ENCODE results near the gene DLG2. TPM values are rescaled to one million over a fixed set of nuclear protein-coding genes. Genes with fewer than 3 reads are reported as not detected.

The DLG2 gene
- total and polyA plus RNA-seq, 7 donors: 0.23 to 5.3 (median 3.4) TPM

DNA sequence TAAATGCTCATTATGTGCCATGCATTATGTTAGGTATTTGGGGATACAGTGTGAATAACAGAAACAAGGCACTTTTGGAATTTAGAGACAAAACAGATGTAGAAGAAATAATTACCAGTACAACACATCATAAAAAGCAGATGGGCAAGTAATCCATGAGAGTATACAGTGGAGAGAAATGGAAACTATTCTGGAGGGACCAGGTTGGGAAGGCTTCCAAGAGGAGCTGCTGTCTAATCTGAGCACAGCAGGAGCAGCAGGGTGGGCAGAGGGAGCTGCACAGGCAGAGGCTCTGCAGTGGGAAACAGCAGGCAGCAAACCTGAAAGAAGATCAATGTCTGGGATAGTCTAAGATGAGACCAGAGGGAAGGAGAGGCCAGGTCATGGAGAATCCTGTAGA is 2072.3 kb downstream of the DLG2 start:
- H3K27ac ChIP-seq: no peak overlapping the region
- TF ChIP-seq, protein P1, sequence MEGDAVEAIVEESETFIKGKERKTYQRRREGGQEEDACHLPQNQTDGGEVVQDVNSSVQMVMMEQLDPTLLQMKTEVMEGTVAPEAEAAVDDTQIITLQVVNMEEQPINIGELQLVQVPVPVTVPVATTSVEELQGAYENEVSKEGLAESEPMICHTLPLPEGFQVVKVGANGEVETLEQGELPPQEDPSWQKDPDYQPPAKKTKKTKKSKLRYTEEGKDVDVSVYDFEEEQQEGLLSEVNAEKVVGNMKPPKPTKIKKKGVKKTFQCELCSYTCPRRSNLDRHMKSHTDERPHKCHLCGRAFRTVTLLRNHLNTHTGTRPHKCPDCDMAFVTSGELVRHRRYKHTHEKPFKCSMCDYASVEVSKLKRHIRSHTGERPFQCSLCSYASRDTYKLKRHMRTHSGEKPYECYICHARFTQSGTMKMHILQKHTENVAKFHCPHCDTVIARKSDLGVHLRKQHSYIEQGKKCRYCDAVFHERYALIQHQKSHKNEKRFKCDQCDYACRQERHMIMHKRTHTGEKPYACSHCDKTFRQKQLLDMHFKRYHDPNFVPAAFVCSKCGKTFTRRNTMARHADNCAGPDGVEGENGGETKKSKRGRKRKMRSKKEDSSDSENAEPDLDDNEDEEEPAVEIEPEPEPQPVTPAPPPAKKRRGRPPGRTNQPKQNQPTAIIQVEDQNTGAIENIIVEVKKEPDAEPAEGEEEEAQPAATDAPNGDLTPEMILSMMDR (IDR thresholded peaks at IDR 0.05): no peak
- DNase-seq (no peak), ATAC-seq (no peak)
- H3K4me3 ChIP-seq: no peak overlapping the region
- H3K9me3 ChIP-seq: no peaks in the 10 kb centered on the region
- no peaks in the 10 kb centered on the region for H3K27me3 ChIP-seq (ENCODE audit: insufficient read depth in 3 of 3, low read length in 2 of 3)
- no peaks in the 10 kb centered on the region for H3K4me1 ChIP-seq
- H3K36me3 ChIP-seq (ENCODE audit: insufficient read depth in 1 of 2, low read depth in 1 of 2): no peaks in the 10 kb centered on the region
- intact Hi-C loops (cut with DNase I): no loop called here

DNA sequence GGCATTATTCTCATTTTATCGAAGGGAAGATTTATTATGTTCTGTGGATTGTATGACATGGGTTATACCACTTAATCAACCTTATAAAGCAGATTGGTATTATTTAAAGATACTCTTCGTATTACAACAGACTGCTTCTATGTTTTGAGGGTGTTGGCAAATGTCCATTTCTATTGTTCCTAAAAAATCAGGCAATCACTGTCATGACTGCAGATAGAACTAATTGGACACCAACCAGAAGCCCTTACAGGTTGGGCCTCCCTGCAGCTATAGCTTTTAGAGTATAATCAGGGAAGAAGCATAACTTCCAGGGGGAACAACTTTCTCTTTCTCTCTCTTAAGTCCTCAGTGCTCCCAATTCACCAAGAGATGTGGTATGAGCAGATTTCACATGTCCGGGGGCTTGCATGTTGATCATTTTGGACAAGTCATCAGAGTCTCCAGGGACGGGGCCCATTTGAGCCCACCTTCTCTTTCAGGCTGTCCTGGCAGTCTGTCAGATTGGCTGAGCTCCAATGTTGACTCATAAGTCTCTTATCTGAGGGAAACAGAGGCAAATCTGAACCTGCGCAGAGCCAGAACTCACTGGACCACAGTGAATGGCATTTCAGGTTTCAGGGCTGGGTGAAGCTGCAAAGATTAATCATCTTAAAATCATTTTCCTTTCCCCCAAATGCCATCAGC is 2077.0 kb downstream of the DLG2 start:
- intact Hi-C loops (cut with DNase I): no loop called here
- no peak for DNase-seq
- no peak overlapping the region for H3K4me3 ChIP-seq
- H3K4me1 ChIP-seq: no peaks in the 10 kb centered on the region
- H3K27me3 ChIP-seq (ENCODE audit: insufficient read depth in 3 of 3, low read length in 2 of 3): no peaks in the 10 kb centered on the region
- no peaks in the 10 kb centered on the region for H3K36me3 ChIP-seq (ENCODE audit: insufficient read depth in 1 of 2, low read depth in 1 of 2)
- ATAC-seq: no peak
- TF ChIP-seq, protein P1 (IDR thresholded peaks at IDR 0.05): no peak
- H3K27ac ChIP-seq: no peak overlapping the region
- H3K9me3 ChIP-seq: no peaks in the 10 kb centered on the region
- 75 to 84% (median 78%) methylated on average over 5 of the region's 5 CpGs for WGBS, 3 donors

DNA sequence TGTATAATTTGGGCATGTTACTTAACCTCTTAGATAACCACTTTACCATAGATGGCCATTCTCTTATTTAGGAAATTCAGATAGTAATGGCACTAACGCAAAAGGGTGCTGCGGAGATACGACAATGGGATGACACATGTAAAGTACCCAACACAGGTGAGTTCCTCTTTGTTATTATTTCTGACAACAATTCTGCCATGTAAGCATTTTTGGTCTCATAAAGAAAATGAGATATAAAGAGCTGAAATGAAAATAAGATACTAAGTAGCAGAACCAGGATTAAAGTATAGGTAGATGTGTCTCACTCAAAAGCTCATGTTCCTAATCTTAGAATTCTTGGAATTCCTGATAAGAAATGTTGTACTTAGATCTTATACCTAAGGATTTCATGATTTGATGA is 2080.8 kb downstream of the DLG2 start:
- Histone ChIP-seq H3K27ac (no peak overlapping the region), H3K4me3 (no peak overlapping the region), H3K4me1 (no peaks in the 10 kb centered on the region), H3K9me3 (no peaks in the 10 kb centered on the region), H3K27me3 (ENCODE audit: insufficient read depth in 3 of 3, low read length in 2 of 3) (no peaks in the 10 kb centered on the region), H3K36me3 (ENCODE audit: insufficient read depth in 1 of 2, low read depth in 1 of 2) (no peaks in the 10 kb centered on the region)
- intact Hi-C loops (cut with DNase I): no loop called here
- no peak for DNase-seq
- no peak for ATAC-seq
- TF ChIP-seq, protein P1 (IDR thresholded peaks at IDR 0.05): no peak
- 78 to 82% (median 79%) methylated on average over 3 of the region's 3 CpGs for WGBS, 3 donors

DNA sequence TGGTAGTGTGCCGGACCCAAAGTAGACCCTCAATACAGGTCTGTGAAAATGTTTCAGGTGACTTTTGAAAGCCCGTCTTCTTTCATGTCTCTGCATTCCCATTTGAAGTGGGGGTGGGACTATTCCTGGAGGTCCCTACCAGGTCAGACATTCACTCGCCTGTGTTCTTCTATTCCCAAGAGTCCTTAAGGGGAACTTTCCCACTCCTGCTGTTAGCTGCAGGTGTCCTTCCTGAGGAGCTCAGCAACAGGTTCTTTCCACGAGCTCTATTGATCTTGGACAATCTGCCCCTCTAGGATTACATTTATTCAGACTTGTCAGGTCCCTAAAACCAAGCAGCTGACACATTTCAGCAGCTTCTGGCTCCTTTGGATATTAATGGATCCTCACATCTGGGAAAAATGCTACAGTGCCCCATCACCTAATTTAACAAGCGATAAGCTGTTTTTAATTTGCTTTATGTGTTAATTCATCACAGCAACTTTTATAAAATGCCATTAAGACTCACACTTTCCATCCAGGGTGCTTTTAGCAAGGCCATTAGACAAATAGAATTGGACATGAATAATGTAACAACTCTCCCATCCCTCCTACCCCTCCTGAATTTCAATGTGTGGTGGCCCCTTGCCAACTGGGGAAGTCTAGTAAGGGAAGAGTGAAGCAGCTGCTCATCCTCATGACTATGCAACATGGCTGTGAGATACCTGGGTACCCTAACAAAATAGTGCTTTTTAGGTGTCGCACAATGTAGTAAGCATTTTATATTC is 2081.5 kb downstream of the DLG2 start:
- no peaks in the 10 kb centered on the region for H3K27me3 ChIP-seq (ENCODE audit: insufficient read depth in 3 of 3, low read length in 2 of 3)
- DNase-seq (no peak), ATAC-seq (no peak)
- no peak overlapping the region for H3K4me3 ChIP-seq
- no peak overlapping the region for H3K27ac ChIP-seq
- no peaks in the 10 kb centered on the region for H3K9me3 ChIP-seq
- 69 to 78% (median 76%) methylated on average over 6 of the region's 6 CpGs for WGBS, 3 donors
- TF ChIP-seq, protein P1 (IDR thresholded peaks at IDR 0.05): no peak
- no peaks in the 10 kb centered on the region for H3K4me1 ChIP-seq
- no peaks in the 10 kb centered on the region for H3K36me3 ChIP-seq (ENCODE audit: insufficient read depth in 1 of 2, low read depth in 1 of 2)
- intact Hi-C loops (cut with DNase I): no loop called here
